ENCODE measurements around the gene CAPN11. TPM values are rescaled to one million over a fixed set of nuclear protein-coding genes. Genes with fewer than 3 reads are reported as not detected.

CAPN11 gene
- polyA plus RNA-seq, 1 donor from 2014 or later = not detected

DNA sequence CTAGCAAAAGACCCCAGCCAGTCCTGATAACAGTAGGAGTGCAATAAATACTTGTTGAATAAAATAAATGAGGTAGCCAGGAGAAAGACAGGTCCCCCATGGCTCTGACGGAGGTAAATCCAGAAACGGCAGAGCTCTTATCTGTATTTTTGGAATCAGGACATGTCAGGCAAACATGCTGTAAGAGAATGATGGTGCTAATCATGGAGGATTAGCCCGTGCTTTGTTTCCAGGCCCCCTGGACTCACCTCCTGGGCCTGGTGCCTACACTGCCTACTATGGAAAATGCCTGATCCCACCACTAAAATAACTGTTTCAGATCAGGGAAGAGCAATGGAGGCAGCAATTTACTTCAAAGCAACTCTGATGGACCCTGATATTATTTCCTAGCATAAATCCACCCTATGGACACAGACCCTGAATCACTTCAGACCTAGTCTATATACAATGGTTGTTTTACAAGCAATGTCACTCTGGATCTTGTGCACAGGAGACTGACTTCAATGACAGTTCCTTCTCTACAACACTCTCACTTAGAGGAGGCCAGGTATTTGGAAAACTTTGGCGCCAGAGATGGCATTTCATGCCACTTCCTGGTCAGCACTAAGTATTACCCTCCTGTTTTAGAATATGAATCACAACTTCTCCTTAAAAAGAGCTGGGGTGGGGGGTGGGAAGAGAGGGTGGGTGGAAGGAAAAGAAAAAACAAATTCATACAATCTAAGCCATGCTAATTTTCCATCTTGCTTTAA, 37.8 kb upstream of the CAPN11 start:
- no peaks in the 10 kb centered on the region for H3K36me3 ChIP-seq (ENCODE audit: insufficient read depth, low read length)
- H3K9me3 ChIP-seq (ENCODE audit: low read length) = no peaks in the 10 kb centered on the region
- H2AFZ ChIP-seq (ENCODE audit: low read depth, low read length) = no peak overlapping the region
- no peak overlapping the region for H3K4me3 ChIP-seq (ENCODE audit: low read length)
- H4K20me1 ChIP-seq (ENCODE audit: insufficient read depth) = no peaks in the 10 kb centered on the region
- no peak overlapping the region for H3K27ac ChIP-seq (ENCODE audit: low read length)
- no peaks in the 10 kb centered on the region for H3K9me2 ChIP-seq (ENCODE audit: insufficient read depth, low read length)
- no peaks in the 10 kb centered on the region for H3K27me3 ChIP-seq (ENCODE audit: insufficient read depth, low read depth, low read length)
- peaks cover 67% of the 10 kb centered on the region for H3K79me2 ChIP-seq (replicated peaks; ENCODE audit: insufficient read depth, low read length)
- no peak overlapping the region for H3K9ac ChIP-seq (ENCODE audit: low read length)
- no peaks in the 10 kb centered on the region for H3F3A ChIP-seq (ENCODE audit: insufficient read depth, low read length, poor library complexity, severe bottlenecking)
- no peak overlapping the region for H3K4me2 ChIP-seq (ENCODE audit: low read length)
- TF ChIP-seq, protein P1, sequence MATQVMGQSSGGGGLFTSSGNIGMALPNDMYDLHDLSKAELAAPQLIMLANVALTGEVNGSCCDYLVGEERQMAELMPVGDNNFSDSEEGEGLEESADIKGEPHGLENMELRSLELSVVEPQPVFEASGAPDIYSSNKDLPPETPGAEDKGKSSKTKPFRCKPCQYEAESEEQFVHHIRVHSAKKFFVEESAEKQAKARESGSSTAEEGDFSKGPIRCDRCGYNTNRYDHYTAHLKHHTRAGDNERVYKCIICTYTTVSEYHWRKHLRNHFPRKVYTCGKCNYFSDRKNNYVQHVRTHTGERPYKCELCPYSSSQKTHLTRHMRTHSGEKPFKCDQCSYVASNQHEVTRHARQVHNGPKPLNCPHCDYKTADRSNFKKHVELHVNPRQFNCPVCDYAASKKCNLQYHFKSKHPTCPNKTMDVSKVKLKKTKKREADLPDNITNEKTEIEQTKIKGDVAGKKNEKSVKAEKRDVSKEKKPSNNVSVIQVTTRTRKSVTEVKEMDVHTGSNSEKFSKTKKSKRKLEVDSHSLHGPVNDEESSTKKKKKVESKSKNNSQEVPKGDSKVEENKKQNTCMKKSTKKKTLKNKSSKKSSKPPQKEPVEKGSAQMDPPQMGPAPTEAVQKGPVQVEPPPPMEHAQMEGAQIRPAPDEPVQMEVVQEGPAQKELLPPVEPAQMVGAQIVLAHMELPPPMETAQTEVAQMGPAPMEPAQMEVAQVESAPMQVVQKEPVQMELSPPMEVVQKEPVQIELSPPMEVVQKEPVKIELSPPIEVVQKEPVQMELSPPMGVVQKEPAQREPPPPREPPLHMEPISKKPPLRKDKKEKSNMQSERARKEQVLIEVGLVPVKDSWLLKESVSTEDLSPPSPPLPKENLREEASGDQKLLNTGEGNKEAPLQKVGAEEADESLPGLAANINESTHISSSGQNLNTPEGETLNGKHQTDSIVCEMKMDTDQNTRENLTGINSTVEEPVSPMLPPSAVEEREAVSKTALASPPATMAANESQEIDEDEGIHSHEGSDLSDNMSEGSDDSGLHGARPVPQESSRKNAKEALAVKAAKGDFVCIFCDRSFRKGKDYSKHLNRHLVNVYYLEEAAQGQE (IDR thresholded peaks at IDR 0.05; ENCODE audit: borderline replicate concordance) = no peak
- TF ChIP-seq, protein P2, sequence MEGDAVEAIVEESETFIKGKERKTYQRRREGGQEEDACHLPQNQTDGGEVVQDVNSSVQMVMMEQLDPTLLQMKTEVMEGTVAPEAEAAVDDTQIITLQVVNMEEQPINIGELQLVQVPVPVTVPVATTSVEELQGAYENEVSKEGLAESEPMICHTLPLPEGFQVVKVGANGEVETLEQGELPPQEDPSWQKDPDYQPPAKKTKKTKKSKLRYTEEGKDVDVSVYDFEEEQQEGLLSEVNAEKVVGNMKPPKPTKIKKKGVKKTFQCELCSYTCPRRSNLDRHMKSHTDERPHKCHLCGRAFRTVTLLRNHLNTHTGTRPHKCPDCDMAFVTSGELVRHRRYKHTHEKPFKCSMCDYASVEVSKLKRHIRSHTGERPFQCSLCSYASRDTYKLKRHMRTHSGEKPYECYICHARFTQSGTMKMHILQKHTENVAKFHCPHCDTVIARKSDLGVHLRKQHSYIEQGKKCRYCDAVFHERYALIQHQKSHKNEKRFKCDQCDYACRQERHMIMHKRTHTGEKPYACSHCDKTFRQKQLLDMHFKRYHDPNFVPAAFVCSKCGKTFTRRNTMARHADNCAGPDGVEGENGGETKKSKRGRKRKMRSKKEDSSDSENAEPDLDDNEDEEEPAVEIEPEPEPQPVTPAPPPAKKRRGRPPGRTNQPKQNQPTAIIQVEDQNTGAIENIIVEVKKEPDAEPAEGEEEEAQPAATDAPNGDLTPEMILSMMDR (IDR thresholded peaks at IDR 0.05; ENCODE audit: poor library complexity, severe bottlenecking) = no peak
- TF ChIP-seq RAD21 (conservative IDR thresholded peaks at IDR 0.05) = no peak
- no peak for TF ChIP-seq TAF1 (IDR thresholded peaks at IDR 0.05; ENCODE audit: low read depth)

GRCh38 chr6:44122801-44123200, 35.8 kb upstream of the CAPN11 start:
- Histone ChIP-seq H3K9me2 (ENCODE audit: insufficient read depth, low read length) (no peaks in the 10 kb centered on the region), H3F3A (ENCODE audit: insufficient read depth, low read length, poor library complexity, severe bottlenecking) (no peaks in the 10 kb centered on the region), H3K27ac (ENCODE audit: low read length) (no peak overlapping the region), H4K20me1 (ENCODE audit: insufficient read depth) (no peaks in the 10 kb centered on the region), H3K4me3 (ENCODE audit: low read length) (no peak overlapping the region), H3K9ac (ENCODE audit: low read length) (no peak overlapping the region), H3K27me3 (ENCODE audit: insufficient read depth, low read depth, low read length) (no peaks in the 10 kb centered on the region), H2AFZ (ENCODE audit: low read depth, low read length) (no peak overlapping the region), H3K9me3 (ENCODE audit: low read length) (no peaks in the 10 kb centered on the region), H3K36me3 (ENCODE audit: insufficient read depth, low read length) (no peaks in the 10 kb centered on the region), H3K79me2 (replicated peaks; ENCODE audit: insufficient read depth, low read length) (peaks cover 77% of the 10 kb centered on the region), H3K4me2 (ENCODE audit: low read length) (no peak overlapping the region)
- no peak for TF ChIP-seq SMC3 (conservative IDR thresholded peaks at IDR 0.05; ENCODE audit: poor library complexity)
- TF ChIP-seq, protein P2 (IDR thresholded peaks at IDR 0.05; ENCODE audit: poor library complexity, severe bottlenecking) = no peak
- no peak for TF ChIP-seq EP300 (conservative IDR thresholded peaks at IDR 0.05; ENCODE audit: poor library complexity, severe bottlenecking)
- TF ChIP-seq RAD21 (conservative IDR thresholded peaks at IDR 0.05) = no peak
- no peak for TF ChIP-seq EZH2 (IDR thresholded peaks at IDR 0.05; ENCODE audit: borderline replicate concordance, insufficient read depth, low read length, poor library complexity, severe bottlenecking)
- TF ChIP-seq, protein P1 (IDR thresholded peaks at IDR 0.05; ENCODE audit: borderline replicate concordance) = no peak

Measured in neural cell (in vitro differentiated cells).